Activated naive CD4-positive, alpha-beta T cell treated with anti-CD3 and anti-CD28 coated beads, Interleukin-2, amount 10 ng/mL, durations not matched to agents 7 days and 5 days (primary cell): ENCODE data around the gene USP6NL.

ENCODE experiments used
- CTCF ChIA-PET: fragments of 350-600 bp; sonication (Branson Sonifier 250); formaldehyde crosslinking; loops from one replicate; lab custom pipeline; 2021; ENCODE audit warnings: antibody characterized with exemption; lab: Charles Lee
- DNase-seq: peaks from one replicate; pipeline ENCODE4 v3.0.0-alpha.2; 2020
- H3K27ac Mint-ChIP-seq: one replicate; pipeline ENCODE4 v1.8.0; 2021; ENCODE audit warnings: mild to moderate bottlenecking, moderate library complexity, mixed read lengths
- H3K27me3 Mint-ChIP-seq: one replicate; pipeline ENCODE4 v1.8.0; 2021; ENCODE audit warnings: mild to moderate bottlenecking, mixed read lengths
- H3K36me3 Mint-ChIP-seq: one replicate; pipeline ENCODE4 v1.8.0; 2021; ENCODE audit warnings: mixed read lengths
- H3K4me1 Mint-ChIP-seq: one replicate; pipeline ENCODE4 v1.8.0; 2021; ENCODE audit warnings: mixed read lengths
- H3K4me3 Mint-ChIP-seq: one replicate; pipeline ENCODE4 v1.8.0; 2021; ENCODE audit warnings: mild to moderate bottlenecking, moderate library complexity, mixed read lengths
- H3K9me3 Mint-ChIP-seq: one replicate; pipeline ENCODE4 v1.8.0; 2021; ENCODE audit warnings: mixed read lengths

The USP6NL gene

DNA sequence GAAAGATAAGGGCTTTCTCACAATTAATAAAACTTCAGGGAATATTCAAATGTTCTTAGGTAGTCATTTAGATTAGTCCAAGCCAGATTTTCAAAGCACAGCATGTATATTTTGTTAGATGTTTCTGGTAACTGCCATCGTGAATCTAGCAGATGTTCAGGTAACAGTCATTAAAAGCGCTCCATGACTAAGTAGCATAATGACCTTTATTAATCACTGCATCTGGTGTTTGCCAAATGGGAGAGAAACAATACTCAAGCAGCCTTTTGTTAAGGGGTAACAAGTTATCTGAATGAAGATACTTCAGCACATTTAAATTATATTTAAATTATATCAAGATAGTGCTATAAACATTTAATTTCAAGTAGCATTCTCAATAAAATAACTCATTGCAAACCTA is 47.5 kb downstream of the USP6NL start:
- no peaks in the 10 kb centered on the region for H3K4me1 Mint-ChIP-seq
- H3K4me3 Mint-ChIP-seq, result no peak overlapping the region
- no peaks in the 10 kb centered on the region for H3K36me3 Mint-ChIP-seq
- DNase-seq, result no peak
- no peaks in the 10 kb centered on the region for H3K9me3 Mint-ChIP-seq
- H3K27me3 Mint-ChIP-seq, result peaks cover 3% of the 10 kb centered on the region
- no peak overlapping the region for H3K27ac Mint-ChIP-seq
- CTCF ChIA-PET, result interaction anchor here (1.0 kb wide), 1 partner anchor 23 kb away, joined by 3 read pairs; no protein-coding TSS in a partner anchor

- DNase-seq, result no peak
- CTCF ChIA-PET, result no interaction called here
- Mint-ChIP-seq H3K9me3 (no peaks in the 10 kb centered on the region), H3K4me3 (no peak overlapping the region), H3K36me3 (no peaks in the 10 kb centered on the region), H3K27me3 (peaks cover 3% of the 10 kb centered on the region), H3K4me1 (no peaks in the 10 kb centered on the region), H3K27ac (no peak overlapping the region)
These were observed 48.6 kb downstream of the USP6NL start for GRCh38 chr10:11562888-11563287.

- H3K4me3 Mint-ChIP-seq, result no peak overlapping the region
- peaks cover 1% of the 10 kb centered on the region for H3K9me3 Mint-ChIP-seq
- H3K27ac Mint-ChIP-seq, result no peak overlapping the region
- CTCF ChIA-PET, result interaction anchor here (0.7 to 1.0 kb wide), 2 partner anchors 8 to 10 kb away, joined by 3 read pairs; no protein-coding TSS in a partner anchor
- peaks cover 3% of the 10 kb centered on the region for H3K27me3 Mint-ChIP-seq
- H3K4me1 Mint-ChIP-seq, result peaks cover 2% of the 10 kb centered on the region
- no peaks in the 10 kb centered on the region for H3K36me3 Mint-ChIP-seq
- DNase-seq, result no peak
These were observed 51.3 kb downstream of the USP6NL start for GRCh38 chr10:11560076-11560709.

- Mint-ChIP-seq H3K36me3 (peaks cover 5% of the 10 kb centered on the region), H3K4me3 (no peak overlapping the region), H3K27ac (no peak overlapping the region), H3K4me1 (peaks cover 18% of the 10 kb centered on the region), H3K9me3 (peaks cover 1% of the 10 kb centered on the region), H3K27me3 (peaks cover 3% of the 10 kb centered on the region)
- CTCF ChIA-PET, result no interaction called here
- DNase-seq, result no peak
These were observed 53.5 kb downstream of the USP6NL start for GRCh38 chr10:11557967-11558366.

DNA sequence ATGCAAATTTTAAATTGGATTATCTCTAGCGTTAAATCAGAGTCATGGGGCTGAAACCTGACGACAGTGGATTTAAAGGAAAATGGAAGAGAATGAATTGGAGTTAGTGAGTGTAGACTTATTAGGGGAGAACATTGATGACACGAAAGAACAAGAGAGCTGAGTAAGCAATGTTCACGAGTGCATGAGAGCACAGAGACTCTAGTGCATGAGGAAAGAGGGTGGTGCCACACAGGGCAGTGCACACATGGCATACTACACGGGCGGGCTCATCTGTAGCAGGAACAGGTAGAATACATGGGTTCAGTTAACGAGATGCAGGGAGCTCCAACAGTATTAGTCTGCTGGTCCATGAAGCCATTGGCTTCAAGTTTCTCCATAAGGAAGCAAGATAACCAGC is 53.9 kb downstream of the USP6NL start:
- Mint-ChIP-seq H3K4me1 (peaks cover 22% of the 10 kb centered on the region), H3K27ac (no peak overlapping the region), H3K9me3 (peaks cover 1% of the 10 kb centered on the region), H3K27me3 (peaks cover 3% of the 10 kb centered on the region), H3K36me3 (peaks cover 5% of the 10 kb centered on the region), H3K4me3 (no peak overlapping the region)
- CTCF ChIA-PET, result no interaction called here
- no peak for DNase-seq

- Mint-ChIP-seq H3K27me3 (no peaks in the 10 kb centered on the region), H3K27ac (no peak overlapping the region), H3K4me1 (peaks cover 30% of the 10 kb centered on the region), H3K4me3 (no peak overlapping the region), H3K9me3 (peaks cover 1% of the 10 kb centered on the region), H3K36me3 (peaks cover 5% of the 10 kb centered on the region)
- CTCF ChIA-PET, result no interaction called here
- DNase-seq, result no peak
These were observed 55.9 kb downstream of the USP6NL start for GRCh38 chr10:11555556-11555955.

DNA sequence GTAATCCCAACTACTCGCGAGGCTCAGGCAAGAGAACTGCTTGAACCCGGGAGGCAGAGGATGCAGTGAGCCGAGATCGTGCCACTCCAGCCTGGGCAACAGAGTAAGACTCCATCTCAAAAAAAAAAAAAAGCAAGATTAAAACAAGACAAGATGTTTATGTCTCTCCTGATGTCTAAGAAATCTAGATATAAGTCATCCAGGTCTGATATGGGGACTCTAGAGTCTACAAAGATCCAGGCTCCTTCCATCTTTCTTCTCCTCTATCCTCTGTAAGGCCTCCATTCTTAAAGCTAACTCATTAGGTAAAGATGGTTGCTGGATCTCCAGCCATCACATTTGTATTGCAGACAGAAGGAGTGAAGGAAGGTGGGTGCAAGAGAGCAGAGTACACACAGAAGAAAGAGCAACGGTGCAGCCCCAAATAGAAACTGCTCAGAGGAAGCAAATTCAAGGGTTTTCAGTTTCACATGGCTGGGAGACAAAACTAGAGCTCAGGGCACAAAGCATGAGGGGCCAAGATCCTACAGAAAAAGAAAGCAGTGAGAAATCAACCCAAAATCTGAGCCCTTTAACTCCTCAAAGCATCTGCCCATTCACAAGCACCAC is 57.6 kb downstream of the USP6NL start:
- CTCF ChIA-PET, result interaction anchor here (0.8 to 1.0 kb wide), 2 partner anchors 34 to 39 kb away, joined by 3 read pairs; no protein-coding TSS in a partner anchor
- H3K4me3 Mint-ChIP-seq, result peak overlapping the region; percentile 24
- peaks cover 30% of the 10 kb centered on the region for H3K4me1 Mint-ChIP-seq
- no peaks in the 10 kb centered on the region for H3K27me3 Mint-ChIP-seq
- peak overlapping the region; percentile 79 for H3K27ac Mint-ChIP-seq
- DNase-seq, result peak; percentile 36
- peaks cover 1% of the 10 kb centered on the region for H3K9me3 Mint-ChIP-seq
- H3K36me3 Mint-ChIP-seq, result peaks cover 5% of the 10 kb centered on the region

GRCh38 chr10:11551916-11552602 is 59.4 kb downstream of the USP6NL start:
- H3K4me3 Mint-ChIP-seq, result no peak overlapping the region
- peaks cover 1% of the 10 kb centered on the region for H3K9me3 Mint-ChIP-seq
- H3K4me1 Mint-ChIP-seq, result peaks cover 30% of the 10 kb centered on the region
- H3K27me3 Mint-ChIP-seq, result no peaks in the 10 kb centered on the region
- no peak for DNase-seq
- no peak overlapping the region for H3K27ac Mint-ChIP-seq
- CTCF ChIA-PET, result interaction anchor here (0.6 kb wide), 1 partner anchor 9 kb away, joined by 3 read pairs; no protein-coding TSS in a partner anchor
- H3K36me3 Mint-ChIP-seq, result peaks cover 5% of the 10 kb centered on the region

DNA sequence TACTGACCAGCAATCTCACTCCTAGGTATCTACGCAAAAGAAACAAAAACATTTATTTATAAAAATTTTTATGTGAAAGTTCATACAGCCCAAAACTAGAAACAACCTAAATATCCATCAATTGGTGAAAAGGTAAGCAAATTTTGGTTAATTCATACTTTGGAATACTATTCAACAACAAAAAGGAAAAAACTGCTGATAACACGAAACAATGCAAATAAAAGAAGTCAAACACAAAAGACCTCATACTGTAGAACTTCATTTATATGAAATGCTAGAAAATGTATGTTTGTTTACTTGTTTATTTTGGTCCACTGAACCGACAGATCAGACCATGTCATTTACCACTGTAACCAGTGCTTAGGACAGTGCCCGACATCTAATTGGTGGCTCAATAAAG is 60.3 kb downstream of the USP6NL start:
- H3K4me1 Mint-ChIP-seq, result peaks cover 30% of the 10 kb centered on the region
- no peak for DNase-seq

GRCh38 chr10:11548768-11549099 is 62.7 kb downstream of the USP6NL start:
- H3K27ac Mint-ChIP-seq, result no peak overlapping the region
- no peak for DNase-seq
- no peak overlapping the region for H3K4me3 Mint-ChIP-seq
- H3K4me1 Mint-ChIP-seq, result peaks cover 19% of the 10 kb centered on the region
- peaks cover 3% of the 10 kb centered on the region for H3K27me3 Mint-ChIP-seq
- no peaks in the 10 kb centered on the region for H3K9me3 Mint-ChIP-seq
- CTCF ChIA-PET, result interaction anchor here (1.1 kb wide), 1 partner anchor 208 kb away, joined by 4 read pairs; no protein-coding TSS in a partner anchor
- H3K36me3 Mint-ChIP-seq, result no peaks in the 10 kb centered on the region

More for the DNA sequence above, 60.3 kb downstream of the USP6NL start:
- H3K27ac Mint-ChIP-seq, result no peak overlapping the region
- H3K27me3 Mint-ChIP-seq, result no peaks in the 10 kb centered on the region
- CTCF ChIA-PET, result no interaction called here
- H3K4me3 Mint-ChIP-seq, result no peak overlapping the region
- peaks cover 5% of the 10 kb centered on the region for H3K36me3 Mint-ChIP-seq
- H3K9me3 Mint-ChIP-seq, result peaks cover 1% of the 10 kb centered on the region

- no peak for DNase-seq
- Mint-ChIP-seq H3K27me3 (peaks cover 3% of the 10 kb centered on the region), H3K4me1 (peaks cover 14% of the 10 kb centered on the region), H3K36me3 (no peaks in the 10 kb centered on the region), H3K4me3 (no peak overlapping the region), H3K27ac (no peak overlapping the region), H3K9me3 (no peaks in the 10 kb centered on the region)
- CTCF ChIA-PET, result interaction anchor here (1.1 kb wide), 1 partner anchor 209 kb away, joined by 4 read pairs; no protein-coding TSS in a partner anchor
These were observed 63.2 kb downstream of the USP6NL start for GRCh38 chr10:11548065-11548767.

- H3K4me1 Mint-ChIP-seq, result peaks cover 4% of the 10 kb centered on the region
- H3K27me3 Mint-ChIP-seq, result peaks cover 3% of the 10 kb centered on the region
- H3K27ac Mint-ChIP-seq, result no peak overlapping the region
- CTCF ChIA-PET, result no interaction called here
- DNase-seq, result no peak
- H3K9me3 Mint-ChIP-seq, result no peaks in the 10 kb centered on the region
- no peak overlapping the region for H3K4me3 Mint-ChIP-seq
- no peaks in the 10 kb centered on the region for H3K36me3 Mint-ChIP-seq
These were observed 64.9 kb downstream of the USP6NL start for GRCh38 chr10:11546581-11546980.

DNA sequence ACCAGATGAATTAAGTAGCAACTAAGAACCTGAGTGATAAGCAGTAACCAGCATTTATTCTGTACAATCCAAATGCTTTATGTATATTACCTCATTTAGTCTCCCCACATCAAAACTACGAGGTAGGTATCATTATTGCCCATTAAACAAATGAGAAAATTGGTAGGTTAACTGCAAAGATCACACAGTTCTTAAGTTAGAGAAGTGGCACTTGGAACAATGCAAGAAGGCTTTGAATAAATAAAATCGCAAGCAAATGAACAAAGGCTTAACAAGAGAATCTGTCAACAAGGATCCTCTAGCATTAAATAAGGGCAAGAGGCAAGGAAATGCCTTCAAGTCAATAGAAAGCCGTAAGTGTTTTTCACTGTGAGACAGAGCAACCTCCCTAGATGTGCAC is 70.2 kb downstream of the USP6NL start:
- CTCF ChIA-PET, result no interaction called here
- Mint-ChIP-seq H3K4me1 (no peaks in the 10 kb centered on the region), H3K9me3 (no peaks in the 10 kb centered on the region), H3K27me3 (peaks cover 9% of the 10 kb centered on the region), H3K27ac (no peak overlapping the region), H3K4me3 (no peak overlapping the region), H3K36me3 (no peaks in the 10 kb centered on the region)
- no peak for DNase-seq
